IMR-90 (cell line): ENCODE results near the gene FAM83F. TPM values are rescaled to one million over a fixed set of nuclear protein-coding genes. Genes with fewer than 3 reads are reported as not detected.

ENCODE experiments used
- ATAC-seq: fragments of 200-7000 bp; cut with Tn5 transposase; 2 replicates; pipeline ENCODE4 v1.9.1; 2020; ENCODE audit warnings: low read depth, mild to moderate bottlenecking, moderate library complexity
- BruUV-seq: library from RNA; stranded (reverse); fragments of 400-500 nt; replicated peaks from 2 replicates; lab custom pipeline; 2021; lab: Mats Ljungman, UMichigan
- CTCF ChIA-PET: fragments of 300-600 bp; formaldehyde crosslinking; extraction: SDS; loops from one replicate; lab custom pipeline; 2021; ENCODE audit warnings: antibody characterized with exemption; lab: Yijun Ruan, JAX
- POLR2A ChIA-PET: fragments of 300-600 bp; sonication (Branson Sonifier 250); formaldehyde crosslinking; loops from one replicate; lab custom pipeline; 2022; ENCODE audit warnings: antibody characterized with exemption; ENCODE audit not compliant: unreplicated experiment; lab: Charles Lee
- DNase-seq: peaks from one replicate; pipeline ENCODE4 v3.0.0; 2013
- H2AFZ ChIP-seq: replicated peaks from 2 replicates; pipeline ENCODE3; 2013; ENCODE audit warnings: low read length, mild to moderate bottlenecking; ENCODE audit not compliant: poor library complexity
- H2AK5ac ChIP-seq: 2 replicates; pipeline ENCODE4 v1.6.1; 2013; ENCODE audit warnings: low read depth, low read length, inconsistent platforms
- H2AK9ac ChIP-seq: replicated peaks from 2 replicates; pipeline ENCODE3; 2013; ENCODE audit warnings: mild to moderate bottlenecking, low read depth, low read length, moderate library complexity; ENCODE audit not compliant: poor library complexity
- H2BK120ac ChIP-seq: 2 replicates; pipeline ENCODE4 v1.6.1; 2013; ENCODE audit warnings: low read depth, low read length, inconsistent platforms
- H2BK15ac ChIP-seq: 3 replicates; pipeline ENCODE4 v1.6.1; 2013; ENCODE audit warnings: low read depth, low read length, inconsistent platforms
- H2BK20ac ChIP-seq: 2 replicates; pipeline ENCODE4 v1.6.1; 2013; ENCODE audit warnings: low read depth, mild to moderate bottlenecking, inconsistent platforms, low read length, moderate library complexity
- H2BK5ac ChIP-seq: 2 replicates; pipeline ENCODE4 v1.6.1; 2013; ENCODE audit warnings: mild to moderate bottlenecking, low read depth, low read length, inconsistent platforms; ENCODE audit not compliant: poor library complexity, severe bottlenecking
- H3K14ac ChIP-seq: replicated peaks from 2 replicates; pipeline ENCODE4 v1.6.1; 2013; ENCODE audit warnings: low read depth, low read length, inconsistent platforms
- H3K18ac ChIP-seq: 2 replicates; pipeline ENCODE4 v1.6.1; 2013; ENCODE audit warnings: low read depth, low read length, control low read depth
- H3K23ac ChIP-seq: 2 replicates; pipeline ENCODE4 v1.6.1; 2013; ENCODE audit warnings: low read depth, low read length, inconsistent platforms
- H3K27ac ChIP-seq: 2 replicates; pipeline ENCODE4 v1.5.1; 2013; ENCODE audit warnings: mild to moderate bottlenecking, control low read depth, low read length; ENCODE audit not compliant: insufficient read depth
- H3K27me3 ChIP-seq: 2 replicates; pipeline ENCODE4 v1.6.1; 2013; ENCODE audit warnings: low read length; ENCODE audit not compliant: control insufficient read depth, insufficient read depth
- H3K36me3 ChIP-seq: 2 replicates; pipeline ENCODE4 v1.6.1; 2013; ENCODE audit warnings: low read length, mixed read lengths; ENCODE audit not compliant: control insufficient read depth, insufficient read depth
- H3K4ac ChIP-seq: 2 replicates; pipeline ENCODE4 v1.6.1; 2013; ENCODE audit warnings: low read depth, low read length, inconsistent platforms
- H3K4me1 ChIP-seq: 2 replicates; pipeline ENCODE4 v1.6.1; 2013; ENCODE audit warnings: low read length, mixed read lengths; ENCODE audit not compliant: control insufficient read depth, insufficient read depth
- H3K4me2 ChIP-seq: 2 replicates; pipeline ENCODE4 v1.6.1; 2013; ENCODE audit warnings: low read depth, mild to moderate bottlenecking, control low read depth, low read length, moderate library complexity
- H3K4me3 ChIP-seq: 2 replicates; pipeline ENCODE4 v1.5.1; 2013; ENCODE audit warnings: low read depth, mild to moderate bottlenecking, control low read depth, low read length, moderate library complexity; ENCODE audit not compliant: insufficient read depth
- H3K56ac ChIP-seq: 2 replicates; pipeline ENCODE4 v1.6.1; 2013; ENCODE audit warnings: low read length, inconsistent platforms; ENCODE audit not compliant: insufficient read depth; ENCODE audit errors: extremely low read depth
- H3K79me1 ChIP-seq, 2 experiments: 2 replicates each; pipeline ENCODE4 v1.6.1; 2013; ENCODE audit warnings: low read length in 2 of 2, inconsistent platforms in 1 of 2, low read depth in 1 of 2
- H3K9ac ChIP-seq: 2 replicates; pipeline ENCODE4 v1.6.1; 2013; ENCODE audit warnings: low read depth, low read length, control low read depth
- H3K9me1 ChIP-seq: 2 replicates; pipeline ENCODE4 v1.6.1; 2013; ENCODE audit warnings: low read length, inconsistent platforms; ENCODE audit not compliant: insufficient read depth
- H3K9me3 ChIP-seq: 2 replicates; pipeline ENCODE4 v1.6.1; 2013; ENCODE audit warnings: low read length; ENCODE audit not compliant: control insufficient read depth, insufficient read depth
- H4K20me1 ChIP-seq: 2 replicates; pipeline ENCODE4 v1.6.1; 2013; ENCODE audit warnings: low read length, inconsistent platforms; ENCODE audit not compliant: insufficient read depth
- H4K5ac ChIP-seq: 2 replicates; pipeline ENCODE4 v1.6.1; 2013; ENCODE audit warnings: mild to moderate bottlenecking, low read depth, low read length, control low read depth
- H4K8ac ChIP-seq, 2 experiments: 2 replicates each; pipeline ENCODE4 v1.6.1; 2013; ENCODE audit warnings: low read depth in 2 of 2, low read length in 2 of 2, control low read depth in 1 of 2, inconsistent platforms in 1 of 2
- H4K91ac ChIP-seq: 2 replicates; pipeline ENCODE4 v1.6.1; 2013; ENCODE audit warnings: low read depth, low read length, inconsistent platforms; ENCODE audit not compliant: insufficient read depth
- CEBPB ChIP-seq: IDR thresholded peaks from 2 replicates; pipeline ENCODE4 v1.6.1; 2012; ENCODE audit warnings: low read depth, low read length, improper control_type of control experiment
- CHD1 ChIP-seq: IDR thresholded peaks from 2 replicates; pipeline ENCODE4 v1.6.1; 2012; ENCODE audit warnings: low read depth, low read length, improper control_type of control experiment
- MAFK ChIP-seq: IDR thresholded peaks from 2 replicates; pipeline ENCODE4 v1.6.1; 2012; ENCODE audit warnings: low read depth, low read length, improper control_type of control experiment
- MXI1 ChIP-seq: IDR thresholded peaks from 2 replicates; pipeline ENCODE4 v1.6.1; 2012; ENCODE audit warnings: low read depth, mild to moderate bottlenecking, low read length, moderate library complexity, borderline replicate concordance
- NFE2L2 ChIP-seq: fragments of 150-350 bp; IDR thresholded peaks from 2 replicates; pipeline ENCODE4 v1.6.1; 2016; ENCODE audit warnings: low read depth, mild to moderate bottlenecking, low read length
- POLR2A ChIP-seq: IDR thresholded peaks from 2 replicates; pipeline ENCODE4 v1.6.1; 2012; ENCODE audit warnings: mild to moderate bottlenecking, low read depth, low read length
- RAD21 ChIP-seq: IDR thresholded peaks from 2 replicates; pipeline ENCODE4 v1.6.1; 2012; ENCODE audit warnings: low read length, improper control_type of control experiment
- WGBS, 2 experiments: methylation state at CpG; one replicate each; pipeline versions ENCODE4 v1.1.5 to v1.1.7; 2013; ENCODE audit warnings: missing lambda C conversion rate in 2 of 2; ENCODE audit not compliant: insufficient read length in 1 of 2; ENCODE audit errors: extremely low coverage in 2 of 2; 5-methylcytosine and 5-hydroxymethylcytosine counted together
- dilution Hi-C: fragments of 300-500 bp; cut with HindIII; formaldehyde crosslinking; loops from one replicate; pipeline ENCODE4 v1.14.3; 2018; ENCODE audit warnings: low sequenced_read_pairs; ENCODE audit not compliant: unreplicated experiment
- in situ Hi-C: fragments of 300-500 bp; cut with MboI; formaldehyde crosslinking; loops from 3 replicates; pipeline ENCODE4 v1.14.3; 2019; ENCODE audit warnings: low sequenced_read_pairs, inconsistent platforms, mixed read lengths
- intact Hi-C: fragments of 100-400 bp; cut with micrococcal nuclease; formaldehyde crosslinking; loops from 2 replicates; pipeline ENCODE4 v1.10.0; 2022
- polyA plus RNA-seq, 3 experiments: library from polyadenylated mRNA; depleted of rRNA; stranded (reverse); fragments of >200 nt; gene quantifications; 2 replicates each; pipeline ENCODE4 v1.2.3, GENCODE V29; 2012; ENCODE audit warnings: low replicate concordance in 1 of 3
- total RNA-seq: library from RNA; depleted of rRNA; stranded (reverse); fragments of >200 nt; gene quantifications from 2 replicates; pipeline ENCODE4 v1.2.3, GENCODE V29; 2012
- TF ChIP-seq, protein P1 (sequence below): fragments of 150-350 bp; IDR thresholded peaks from 2 replicates; pipeline ENCODE4 v1.6.1; 2016; ENCODE audit warnings: low read depth, mild to moderate bottlenecking, low read length, moderate library complexity, borderline replicate concordance
- TF ChIP-seq, protein P2 (sequence below): fragments of 150-350 bp; IDR thresholded peaks from 2 replicates; pipeline ENCODE4 v1.6.1; 2017; ENCODE audit warnings: mild to moderate bottlenecking, antibody characterized with exemption, low read length, low read depth

The FAM83F gene
- total and polyA plus RNA-seq, 2 of the 4 experiments (the other 2 are of a cell fraction) = not detected

DNA sequence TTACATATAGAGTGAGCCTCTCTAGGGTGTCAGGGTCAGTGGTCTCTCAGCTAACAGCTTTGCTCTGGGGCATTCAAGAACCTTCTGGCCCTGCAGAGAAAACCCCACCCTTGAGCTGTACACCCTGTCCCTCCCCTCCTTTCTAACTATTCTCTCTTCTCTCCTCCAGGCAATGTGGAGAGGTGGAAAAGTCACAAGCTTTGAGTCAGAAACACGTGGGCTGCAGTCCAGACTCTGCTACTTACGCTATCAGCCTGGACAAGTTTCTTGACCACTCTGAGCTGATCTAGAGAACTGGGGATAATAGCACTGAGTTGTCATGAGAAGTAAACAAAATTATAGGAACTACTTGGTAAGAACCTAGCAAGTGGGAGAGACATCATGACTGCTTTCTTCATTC, 10.7 kb upstream of the FAM83F start:
- Histone ChIP-seq H2BK5ac (no peak overlapping the region), H3K56ac (no peak overlapping the region), H3K4ac (no peak overlapping the region), H3K9ac (no peak overlapping the region), H3K9me3 (no peaks in the 10 kb centered on the region), H3K27me3 (peaks cover 60% of the 10 kb centered on the region), H4K8ac (no peak overlapping the region), H2AK5ac (no peak overlapping the region), H3K4me2 (no peak overlapping the region), H2BK15ac (no peak overlapping the region), H2BK120ac (no peak overlapping the region), H3K4me1 (no peaks in the 10 kb centered on the region), H3K14ac (no peak overlapping the region), H4K5ac (no peak overlapping the region), H2BK20ac (no peak overlapping the region), H3K9me1 (no peaks in the 10 kb centered on the region), H3K23ac (no peak overlapping the region), H4K91ac (no peak overlapping the region), H3K27ac (no peak overlapping the region), H2AK9ac (peak overlapping the region; percentile 19), H3K79me1 (no peaks in the 10 kb centered on the region), H4K20me1 (no peaks in the 10 kb centered on the region), H2AFZ (no peak overlapping the region), H3K4me3 (no peak overlapping the region), H3K36me3 (no peaks in the 10 kb centered on the region), H3K18ac (no peak overlapping the region)
- CTCF ChIA-PET = interaction anchor here (1.0 kb wide), 1 partner anchor 40 kb away, joined by 4 read pairs; no protein-coding TSS in a partner anchor
- dilution Hi-C loops (no loop called here), in situ Hi-C loops (no loop called here), intact Hi-C loops (no loop called here)
- TF ChIP-seq, protein P1, sequence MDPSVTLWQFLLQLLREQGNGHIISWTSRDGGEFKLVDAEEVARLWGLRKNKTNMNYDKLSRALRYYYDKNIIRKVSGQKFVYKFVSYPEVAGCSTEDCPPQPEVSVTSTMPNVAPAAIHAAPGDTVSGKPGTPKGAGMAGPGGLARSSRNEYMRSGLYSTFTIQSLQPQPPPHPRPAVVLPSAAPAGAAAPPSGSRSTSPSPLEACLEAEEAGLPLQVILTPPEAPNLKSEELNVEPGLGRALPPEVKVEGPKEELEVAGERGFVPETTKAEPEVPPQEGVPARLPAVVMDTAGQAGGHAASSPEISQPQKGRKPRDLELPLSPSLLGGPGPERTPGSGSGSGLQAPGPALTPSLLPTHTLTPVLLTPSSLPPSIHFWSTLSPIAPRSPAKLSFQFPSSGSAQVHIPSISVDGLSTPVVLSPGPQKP = no peak
- TF ChIP-seq, protein P2, sequence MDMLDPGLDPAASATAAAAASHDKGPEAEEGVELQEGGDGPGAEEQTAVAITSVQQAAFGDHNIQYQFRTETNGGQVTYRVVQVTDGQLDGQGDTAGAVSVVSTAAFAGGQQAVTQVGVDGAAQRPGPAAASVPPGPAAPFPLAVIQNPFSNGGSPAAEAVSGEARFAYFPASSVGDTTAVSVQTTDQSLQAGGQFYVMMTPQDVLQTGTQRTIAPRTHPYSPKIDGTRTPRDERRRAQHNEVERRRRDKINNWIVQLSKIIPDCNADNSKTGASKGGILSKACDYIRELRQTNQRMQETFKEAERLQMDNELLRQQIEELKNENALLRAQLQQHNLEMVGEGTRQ = peak; percentile 39; the same call in 1 of the 2 replicates
- TF ChIP-seq RAD21 (no peak), MAFK (no peak), POLR2A (no peak), CHD1 (no peak), MXI1 (no peak), NFE2L2 (no peak), CEBPB (no peak)
- WGBS, 2 experiments = no CpG with 5 or more reads among the region's 2 CpGs
- DNase-seq = peak; percentile 58
- ATAC-seq = no peak
- POLR2A ChIA-PET = no interaction called here
- BruUV-seq = no TSS peak
